Colonic mucosa (tissue), 4 donors: ENCODE data around the gene KLHL20. TPM values are rescaled to one million over a fixed set of nuclear protein-coding genes. Genes with fewer than 3 reads are reported as not detected.
A peak's percentile ranks its signal among the peaks of the same experiment; 100 is the strongest.
"Not testable (repeated sequence)": the region's sequence is repeated elsewhere in the genome, so short reads cannot be mapped to it uniquely, and the experiment has no call there.

Experiments used
- DNase-seq: peaks from one replicate; pipeline ENCODE4 v3.0.0-alpha.2; 2020
- H3K27ac ChIP-seq: fragments of 200-600 bp; one replicate; pipeline ENCODE4 v1.8.0; 2021
- H3K27me3 ChIP-seq: fragments of 200-600 bp; one replicate; pipeline ENCODE4 v1.8.0; 2021
- H3K36me3 ChIP-seq: fragments of 200-600 bp; one replicate; pipeline ENCODE4 v1.8.0; 2021
- H3K4me1 ChIP-seq: fragments of 200-600 bp; one replicate; pipeline ENCODE4 v1.8.0; 2021; ENCODE audit warnings: mild to moderate bottlenecking
- H3K4me3 ChIP-seq: fragments of 200-600 bp; one replicate; pipeline ENCODE4 v1.8.0; 2021
- H3K9ac ChIP-seq, 2 donors: one replicate each; pipeline ENCODE4 v1.7.0; 2013; ENCODE audit warnings: control low read depth in 2 of 2, low read depth in 2 of 2, low read length in 2 of 2
- H3K9me3 ChIP-seq: fragments of 200-600 bp; one replicate; pipeline ENCODE4 v1.8.0; 2021
- intact Hi-C: fragments of 100-400 bp; cut with DNase I; formaldehyde crosslinking; loops from one replicate; pipeline ENCODE4 v1.14.1; 2022
- total RNA-seq, 2 donors: library from RNA; stranded (reverse); fragmentation: NEBNext Ultra II Directional in 1 of 2; extraction: Animal tissue kit (Norgen Biotek cat#: 25700) in 1 of 2; gene quantifications; one replicate each; pipeline ENCODE4 v1.2.1, GENCODE V29; 2021
- TF ChIP-seq, protein P1 (sequence below): fragments of 200-600 bp; IDR thresholded peaks from one replicate; pipeline ENCODE4 v1.8.0; 2022; ENCODE audit warnings: antibody characterized with exemption, mild to moderate bottlenecking
- donor health status: healthy.
- donor health status: DM: no; HTN: no; CAD: no.
- donor health status: DM: no; HTN: no; CAD: no.

The KLHL20 gene, protein sequence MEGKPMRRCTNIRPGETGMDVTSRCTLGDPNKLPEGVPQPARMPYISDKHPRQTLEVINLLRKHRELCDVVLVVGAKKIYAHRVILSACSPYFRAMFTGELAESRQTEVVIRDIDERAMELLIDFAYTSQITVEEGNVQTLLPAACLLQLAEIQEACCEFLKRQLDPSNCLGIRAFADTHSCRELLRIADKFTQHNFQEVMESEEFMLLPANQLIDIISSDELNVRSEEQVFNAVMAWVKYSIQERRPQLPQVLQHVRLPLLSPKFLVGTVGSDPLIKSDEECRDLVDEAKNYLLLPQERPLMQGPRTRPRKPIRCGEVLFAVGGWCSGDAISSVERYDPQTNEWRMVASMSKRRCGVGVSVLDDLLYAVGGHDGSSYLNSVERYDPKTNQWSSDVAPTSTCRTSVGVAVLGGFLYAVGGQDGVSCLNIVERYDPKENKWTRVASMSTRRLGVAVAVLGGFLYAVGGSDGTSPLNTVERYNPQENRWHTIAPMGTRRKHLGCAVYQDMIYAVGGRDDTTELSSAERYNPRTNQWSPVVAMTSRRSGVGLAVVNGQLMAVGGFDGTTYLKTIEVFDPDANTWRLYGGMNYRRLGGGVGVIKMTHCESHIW
- total RNA-seq = 10 to 100 TPM; 14.9 to 22.5 TPM

DNA sequence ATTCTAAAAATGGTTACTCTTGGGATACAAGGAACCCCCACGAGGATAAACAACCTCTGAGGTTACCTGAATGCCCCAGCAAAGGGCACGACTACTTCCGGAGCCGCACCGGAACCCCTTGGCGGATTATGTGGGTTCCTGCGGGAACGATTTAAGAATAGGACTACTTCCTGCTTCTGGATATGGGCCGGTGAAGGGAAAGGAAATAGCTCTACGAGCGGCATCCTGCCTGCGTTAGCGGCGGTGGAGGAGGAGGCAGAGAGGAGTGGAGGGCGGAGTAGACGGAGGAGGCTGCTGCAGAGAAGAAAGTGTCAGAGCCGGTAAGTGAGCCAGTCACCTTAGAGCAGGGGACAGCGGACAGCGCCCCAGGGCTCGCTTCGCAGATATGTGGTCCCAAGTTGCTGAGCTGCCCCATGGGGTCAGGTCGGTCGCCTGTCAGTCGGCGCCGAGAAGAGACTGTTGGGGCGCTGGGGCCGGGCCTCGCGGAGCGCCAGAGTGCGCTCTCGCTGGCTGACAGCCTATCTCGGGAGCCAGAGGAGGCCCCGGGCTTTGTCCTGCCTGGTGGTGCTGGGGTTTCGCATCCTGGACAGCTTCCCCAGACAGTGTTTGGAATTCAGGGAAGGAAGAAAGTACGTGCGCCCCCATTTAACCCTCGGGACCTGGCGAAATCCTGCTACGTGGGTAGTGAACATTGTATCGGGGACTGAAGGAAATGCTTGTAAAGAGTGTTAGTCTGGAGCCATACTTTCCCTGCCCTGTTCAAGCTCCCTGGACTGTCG, at the start of gene KLHL20:
Gene KLHL20, plus strand, starts transcription at position 223 of the 779 bp plus-strand sequence. CDS start 1,063 bp downstream, outside the sequence.
- peak within 1 kb of the TSS; percentile 70 for H3K4me3 ChIP-seq
- no peaks in the 10 kb centered on the region for H3K9me3 ChIP-seq
- peak; percentile 86 for DNase-seq
- TF ChIP-seq, protein P1, sequence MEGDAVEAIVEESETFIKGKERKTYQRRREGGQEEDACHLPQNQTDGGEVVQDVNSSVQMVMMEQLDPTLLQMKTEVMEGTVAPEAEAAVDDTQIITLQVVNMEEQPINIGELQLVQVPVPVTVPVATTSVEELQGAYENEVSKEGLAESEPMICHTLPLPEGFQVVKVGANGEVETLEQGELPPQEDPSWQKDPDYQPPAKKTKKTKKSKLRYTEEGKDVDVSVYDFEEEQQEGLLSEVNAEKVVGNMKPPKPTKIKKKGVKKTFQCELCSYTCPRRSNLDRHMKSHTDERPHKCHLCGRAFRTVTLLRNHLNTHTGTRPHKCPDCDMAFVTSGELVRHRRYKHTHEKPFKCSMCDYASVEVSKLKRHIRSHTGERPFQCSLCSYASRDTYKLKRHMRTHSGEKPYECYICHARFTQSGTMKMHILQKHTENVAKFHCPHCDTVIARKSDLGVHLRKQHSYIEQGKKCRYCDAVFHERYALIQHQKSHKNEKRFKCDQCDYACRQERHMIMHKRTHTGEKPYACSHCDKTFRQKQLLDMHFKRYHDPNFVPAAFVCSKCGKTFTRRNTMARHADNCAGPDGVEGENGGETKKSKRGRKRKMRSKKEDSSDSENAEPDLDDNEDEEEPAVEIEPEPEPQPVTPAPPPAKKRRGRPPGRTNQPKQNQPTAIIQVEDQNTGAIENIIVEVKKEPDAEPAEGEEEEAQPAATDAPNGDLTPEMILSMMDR = no peak
- H3K9ac ChIP-seq = peak within 1 kb of the TSS; percentile 72 to 97
- H3K4me1 ChIP-seq = no peaks in the 10 kb centered on the region
- no peaks in the 10 kb centered on the region for H3K36me3 ChIP-seq
- intact Hi-C loops = no loop called here
- peak within 1 kb of the TSS; percentile 93 for H3K27ac ChIP-seq
- H3K27me3 ChIP-seq = no peaks in the 10 kb centered on the region

DNA sequence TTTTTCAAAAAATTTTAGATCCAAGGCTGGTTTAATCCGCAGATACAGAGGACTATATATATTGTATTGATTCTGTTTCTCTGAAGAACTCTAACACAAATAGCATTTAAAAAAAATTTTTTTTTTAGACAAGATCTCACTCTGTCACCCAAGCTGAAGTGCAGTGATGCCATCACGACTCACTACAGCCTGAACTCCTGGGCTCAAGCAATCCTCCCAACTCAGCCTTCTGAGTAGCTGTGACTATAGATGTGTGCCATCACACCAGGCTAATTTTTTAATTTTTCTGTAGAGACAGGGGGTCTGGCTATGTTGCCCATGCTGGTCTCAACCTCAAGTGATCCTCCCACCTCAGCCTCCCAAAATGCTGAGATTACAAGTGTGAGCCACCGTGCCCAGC, 48.1 kb upstream of the KLHL20 start:
- DNase-seq = no peak
- Histone ChIP-seq H3K4me3 (no peak overlapping the region), H3K27ac (no peak overlapping the region), H3K9ac (no peak overlapping the region), H3K36me3 (no peaks in the 10 kb centered on the region), H3K9me3 (no peaks in the 10 kb centered on the region), H3K27me3 (no peaks in the 10 kb centered on the region), H3K4me1 (no peaks in the 10 kb centered on the region)
- intact Hi-C loops = no loop called here
- TF ChIP-seq, protein P1 = no peak

DNA sequence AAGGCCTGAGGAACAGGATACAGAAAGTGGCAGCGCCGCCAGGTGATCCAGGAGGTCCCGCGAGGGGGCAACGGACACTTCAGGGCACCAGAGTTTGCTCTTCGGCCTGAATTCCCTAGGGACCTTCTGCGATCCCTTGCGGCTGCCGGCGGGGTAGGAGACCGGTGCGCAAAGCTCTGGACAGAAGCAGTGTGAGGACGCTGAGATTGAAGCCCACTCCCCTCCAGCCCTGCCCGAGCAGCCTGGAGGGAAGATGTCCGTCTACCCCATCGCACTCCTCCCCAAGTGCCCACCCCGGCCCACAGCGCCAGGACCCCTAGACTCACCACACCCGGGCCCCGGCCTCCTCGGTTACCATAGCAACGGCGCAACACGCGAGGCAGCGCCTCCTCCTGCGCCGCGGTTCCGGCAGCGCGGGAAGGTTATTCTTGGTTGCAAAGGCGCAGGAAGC, 45.3 kb upstream of the KLHL20 start, which contains the start of gene ANKRD45:
Gene ANKRD45, minus strand, starts transcription at position 361 of the 451 bp plus-strand sequence. CDS start 10,433 bp downstream, outside the sequence.
- Histone ChIP-seq H3K27me3 (no peaks in the 10 kb centered on the region), H3K9me3 (no peaks in the 10 kb centered on the region), H3K36me3 (no peaks in the 10 kb centered on the region), H3K27ac (no peak within 1 kb of the TSS), H3K9ac (no peak within 1 kb of the TSS), H3K4me3 (no peak within 1 kb of the TSS), H3K4me1 (no peaks in the 10 kb centered on the region)
- DNase-seq = no peak
- intact Hi-C loops = no loop called here
- TF ChIP-seq, protein P1 = no peak

DNA sequence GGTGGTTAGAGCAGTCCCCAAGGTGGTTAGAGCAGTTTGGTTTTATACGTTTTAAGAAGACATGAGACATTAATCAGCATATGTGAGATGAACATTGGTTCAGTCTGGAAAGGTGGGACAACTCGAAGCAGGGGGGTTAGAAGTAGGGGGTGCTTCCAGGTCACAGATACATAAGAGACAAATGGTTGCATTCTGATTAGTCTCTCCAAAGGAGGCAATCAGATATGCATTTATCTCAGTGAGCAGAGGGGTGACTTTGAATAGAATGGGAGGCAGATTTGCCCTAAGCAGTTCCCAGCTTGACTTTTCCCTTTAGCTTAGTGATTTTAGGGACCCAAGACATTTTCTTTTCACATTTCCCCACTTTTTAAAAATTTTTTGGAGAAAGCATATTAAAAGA, 40.3 kb upstream of the KLHL20 start:
- H3K9ac ChIP-seq, H3K4me1 ChIP-seq, DNase-seq, H3K9me3 ChIP-seq, H3K27me3 ChIP-seq, H3K4me3 ChIP-seq, H3K36me3 ChIP-seq, intact Hi-C loops, H3K27ac ChIP-seq: not testable (repeated sequence)

DNA sequence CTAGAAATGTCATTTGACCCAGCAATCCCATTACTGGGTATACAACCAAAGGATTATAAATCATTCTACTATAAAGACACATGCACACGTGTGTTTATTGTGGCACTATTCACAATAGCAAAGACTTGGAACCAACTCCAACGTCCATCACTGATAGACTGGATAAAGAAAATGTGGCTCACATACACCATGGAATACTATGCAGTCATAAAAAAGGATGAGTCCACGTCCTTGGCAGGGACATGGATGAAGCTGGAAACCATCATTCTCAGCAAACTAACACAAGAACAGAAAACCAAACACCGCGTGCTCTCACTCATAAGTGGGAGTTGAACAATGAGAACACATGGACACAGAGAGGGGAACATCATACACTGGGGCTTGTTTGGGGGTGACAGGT, 34.6 kb upstream of the KLHL20 start:
- H3K36me3 ChIP-seq, H3K27me3 ChIP-seq, H3K27ac ChIP-seq, H3K9me3 ChIP-seq, intact Hi-C loops, H3K9ac ChIP-seq, H3K4me1 ChIP-seq, H3K4me3 ChIP-seq, DNase-seq: not testable (repeated sequence)

DNA sequence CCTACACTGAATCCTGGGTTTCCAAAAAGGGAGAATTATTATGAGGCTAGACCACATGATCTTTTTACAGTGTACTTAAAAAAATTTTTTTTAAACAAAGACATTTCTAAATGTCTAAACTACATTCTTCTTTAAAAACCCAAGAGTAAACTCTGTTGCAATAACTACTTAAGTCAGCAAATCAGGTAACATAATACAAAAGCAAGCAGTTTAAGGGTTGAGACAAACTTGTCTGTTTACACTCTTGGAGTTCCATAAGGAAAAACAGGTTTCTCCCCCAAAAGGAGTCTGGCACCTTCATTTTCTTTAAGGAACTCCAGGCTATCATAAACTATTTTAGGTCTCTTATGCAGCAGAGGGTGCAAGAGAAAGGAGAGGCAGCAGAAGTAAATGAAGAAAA, 32.6 kb upstream of the KLHL20 start:
- TF ChIP-seq, protein P1 = no peak
- no peaks in the 10 kb centered on the region for H3K4me1 ChIP-seq
- H3K9ac ChIP-seq = no peak overlapping the region
- intact Hi-C loops = no loop called here
- DNase-seq = no peak
- H3K9me3 ChIP-seq = no peaks in the 10 kb centered on the region
- H3K27me3 ChIP-seq = no peaks in the 10 kb centered on the region
- no peak overlapping the region for H3K4me3 ChIP-seq
- no peaks in the 10 kb centered on the region for H3K36me3 ChIP-seq
- no peak overlapping the region for H3K27ac ChIP-seq

DNA sequence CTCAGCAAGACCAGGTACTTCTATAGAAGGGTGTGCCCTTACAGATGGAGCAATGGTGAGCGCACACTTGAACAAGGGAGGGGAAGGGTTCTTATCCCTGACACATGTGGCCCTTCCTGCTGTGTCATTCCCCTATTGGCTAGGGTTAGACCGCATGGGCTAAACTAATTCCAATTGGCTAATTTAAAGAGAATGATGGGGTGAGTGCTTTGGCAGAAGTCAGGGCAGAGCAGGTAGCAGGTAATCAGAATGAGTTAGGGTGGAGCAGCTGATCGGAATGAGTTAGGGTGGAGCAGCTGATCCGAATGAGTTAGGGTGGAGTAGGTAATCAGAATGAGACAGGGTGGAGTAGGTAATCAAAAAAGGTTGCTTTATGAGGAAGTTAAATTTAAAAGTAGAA, 30.9 kb upstream of the KLHL20 start:
- H3K4me3 ChIP-seq, H3K9ac ChIP-seq, H3K4me1 ChIP-seq, H3K36me3 ChIP-seq, intact Hi-C loops, H3K9me3 ChIP-seq, H3K27me3 ChIP-seq: not testable (repeated sequence)
- H3K27ac ChIP-seq = peak overlapping the region; percentile 22
- DNase-seq = peak; percentile 53

DNA sequence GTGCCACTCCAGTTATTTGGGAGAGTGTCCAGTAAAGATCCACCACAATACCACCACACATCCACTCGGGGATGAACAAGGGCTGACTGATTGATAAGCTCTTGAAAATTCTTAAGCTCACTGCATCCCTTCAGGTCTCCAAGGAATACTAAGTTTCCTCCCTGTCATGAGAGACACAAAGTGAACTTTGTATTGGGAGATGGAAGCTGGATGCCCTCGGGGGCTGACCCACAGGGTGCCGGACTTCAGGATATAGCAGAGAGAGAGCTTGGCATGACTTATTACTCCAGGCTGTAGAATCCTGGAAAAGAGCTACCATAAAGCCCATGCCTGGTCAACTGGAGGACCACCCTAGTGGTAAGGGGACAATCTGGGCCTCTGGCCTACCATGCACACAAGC, 29.7 kb upstream of the KLHL20 start:
- H3K4me3 ChIP-seq, H3K9ac ChIP-seq, H3K36me3 ChIP-seq, intact Hi-C loops, H3K27me3 ChIP-seq, H3K9me3 ChIP-seq, H3K27ac ChIP-seq, DNase-seq, H3K4me1 ChIP-seq: not testable (repeated sequence)
